AG10803 (cell line): ENCODE measurements around the gene RPP38.

ENCODE experiments used
- DNase-seq: peaks from one replicate; pipeline ENCODE4 v3.0.0; 2010; ENCODE audit warnings: low read depth
- H3K4me3 ChIP-seq: 2 replicates; pipeline ENCODE4 v1.5.1; 2011; ENCODE audit warnings: mild to moderate bottlenecking, low read length, control low read depth
- TF ChIP-seq, protein P1 (sequence below): conservative IDR thresholded peaks from 2 replicates; pipeline ENCODE4 v1.5.1; 2011; ENCODE audit warnings: mild to moderate bottlenecking, low read length, control low read depth, inconsistent platforms

Gene RPP38

GRCh38 chr10:15088428-15089261 is 8.5 kb upstream of the RPP38 start, which contains the start of gene ACBD7:
TSS of gene ACBD7 (minus strand) at chr10:15088776. CDS start at chr10:15088728, 48 bp downstream.
- DNase-seq, result peak; percentile 65
- TF ChIP-seq, protein P1, sequence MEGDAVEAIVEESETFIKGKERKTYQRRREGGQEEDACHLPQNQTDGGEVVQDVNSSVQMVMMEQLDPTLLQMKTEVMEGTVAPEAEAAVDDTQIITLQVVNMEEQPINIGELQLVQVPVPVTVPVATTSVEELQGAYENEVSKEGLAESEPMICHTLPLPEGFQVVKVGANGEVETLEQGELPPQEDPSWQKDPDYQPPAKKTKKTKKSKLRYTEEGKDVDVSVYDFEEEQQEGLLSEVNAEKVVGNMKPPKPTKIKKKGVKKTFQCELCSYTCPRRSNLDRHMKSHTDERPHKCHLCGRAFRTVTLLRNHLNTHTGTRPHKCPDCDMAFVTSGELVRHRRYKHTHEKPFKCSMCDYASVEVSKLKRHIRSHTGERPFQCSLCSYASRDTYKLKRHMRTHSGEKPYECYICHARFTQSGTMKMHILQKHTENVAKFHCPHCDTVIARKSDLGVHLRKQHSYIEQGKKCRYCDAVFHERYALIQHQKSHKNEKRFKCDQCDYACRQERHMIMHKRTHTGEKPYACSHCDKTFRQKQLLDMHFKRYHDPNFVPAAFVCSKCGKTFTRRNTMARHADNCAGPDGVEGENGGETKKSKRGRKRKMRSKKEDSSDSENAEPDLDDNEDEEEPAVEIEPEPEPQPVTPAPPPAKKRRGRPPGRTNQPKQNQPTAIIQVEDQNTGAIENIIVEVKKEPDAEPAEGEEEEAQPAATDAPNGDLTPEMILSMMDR, result peak; percentile 21; the same call in 1 of the 2 replicates
- H3K4me3 ChIP-seq, result peak within 1 kb of the TSS; percentile 62

- DNase-seq, result no peak
- TF ChIP-seq, protein P1, result no peak
- H3K4me3 ChIP-seq, result no peak overlapping the region
These were observed 5.7 kb upstream of the RPP38 start for GRCh38 chr10:15091418-15091817.

DNA sequence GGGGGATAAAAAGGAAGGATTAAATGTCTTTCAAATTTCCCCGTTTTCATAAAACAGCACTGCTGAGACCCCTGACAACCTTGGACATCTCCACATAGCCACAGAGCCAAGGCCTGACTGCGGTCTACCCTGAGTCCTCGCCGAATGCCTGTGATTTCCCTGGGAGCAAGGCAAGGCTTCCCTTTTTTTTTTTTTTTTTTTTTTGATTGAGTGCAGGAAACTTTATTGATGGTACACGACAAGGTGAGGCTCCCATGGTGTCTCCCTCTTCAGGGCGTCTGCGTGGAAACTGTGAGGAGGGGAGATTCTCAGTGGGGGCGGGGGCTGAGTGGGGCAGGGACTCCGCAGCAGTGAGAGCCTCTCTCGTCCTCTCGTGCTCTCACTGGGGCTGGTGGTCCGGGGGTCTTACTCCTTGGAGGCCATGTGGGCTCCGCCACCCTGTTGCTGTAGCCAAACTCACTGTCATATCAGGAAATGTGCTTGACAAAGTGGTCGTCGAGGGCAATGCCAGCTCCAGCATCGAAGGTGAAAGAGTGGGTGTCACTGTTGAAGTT is 4.2 kb upstream of the RPP38 start:
- H3K4me3 ChIP-seq, result no peak overlapping the region
- TF ChIP-seq, protein P1, result no peak
- no peak for DNase-seq

- peak overlapping the region; percentile 88 for H3K4me3 ChIP-seq
- TF ChIP-seq, protein P1, result no peak
- no peak for DNase-seq
These were observed 519 bp upstream of the RPP38 start for GRCh38 chr10:15096661-15097010.

GRCh38 chr10:15099886-15100285 is 2.7 kb downstream of the RPP38 start:
- no peak for DNase-seq
- no peak overlapping the region for H3K4me3 ChIP-seq
- TF ChIP-seq, protein P1, result no peak

DNA sequence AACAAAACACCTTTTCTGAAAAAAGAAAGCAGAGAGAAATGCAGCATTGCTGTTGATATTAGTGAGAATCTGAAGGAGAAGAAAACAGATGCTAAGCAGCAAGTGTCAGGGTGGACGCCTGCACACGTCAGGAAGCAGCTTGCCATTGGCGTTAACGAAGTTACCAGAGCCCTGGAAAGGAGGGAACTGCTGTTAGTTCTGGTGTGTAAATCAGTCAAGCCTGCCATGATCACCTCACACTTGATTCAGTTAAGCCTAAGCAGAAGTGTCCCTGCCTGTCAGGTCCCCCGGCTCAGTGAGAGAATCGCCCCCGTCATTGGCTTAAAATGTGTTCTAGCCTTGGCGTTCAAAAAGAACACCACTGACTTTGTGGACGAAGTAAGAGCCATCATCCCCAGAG is 6.4 kb downstream of the RPP38 start:
- no peak overlapping the region for H3K4me3 ChIP-seq
- no peak for DNase-seq
- TF ChIP-seq, protein P1, result no peak
